HG02798 (cell line): ENCODE results near the gene TMEM40.
"Not testable (repeated sequence)": the region's sequence is repeated elsewhere in the genome, so short reads cannot be mapped to it uniquely, and the experiment has no call there.

Source experiments
- ATAC-seq: cut with Tn5 transposase; IDR thresholded peaks from one replicate; pipeline ENCODE4 v1.9.1; 2021; ENCODE audit warnings: mild to moderate bottlenecking; ENCODE audit not compliant: unreplicated experiment, poor library complexity

TMEM40 gene, protein sequence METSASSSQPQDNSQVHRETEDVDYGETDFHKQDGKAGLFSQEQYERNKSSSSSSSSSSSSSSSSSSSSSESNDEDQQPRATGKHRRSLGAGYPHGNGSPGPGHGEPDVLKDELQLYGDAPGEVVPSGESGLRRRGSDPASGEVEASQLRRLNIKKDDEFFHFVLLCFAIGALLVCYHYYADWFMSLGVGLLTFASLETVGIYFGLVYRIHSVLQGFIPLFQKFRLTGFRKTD

DNA sequence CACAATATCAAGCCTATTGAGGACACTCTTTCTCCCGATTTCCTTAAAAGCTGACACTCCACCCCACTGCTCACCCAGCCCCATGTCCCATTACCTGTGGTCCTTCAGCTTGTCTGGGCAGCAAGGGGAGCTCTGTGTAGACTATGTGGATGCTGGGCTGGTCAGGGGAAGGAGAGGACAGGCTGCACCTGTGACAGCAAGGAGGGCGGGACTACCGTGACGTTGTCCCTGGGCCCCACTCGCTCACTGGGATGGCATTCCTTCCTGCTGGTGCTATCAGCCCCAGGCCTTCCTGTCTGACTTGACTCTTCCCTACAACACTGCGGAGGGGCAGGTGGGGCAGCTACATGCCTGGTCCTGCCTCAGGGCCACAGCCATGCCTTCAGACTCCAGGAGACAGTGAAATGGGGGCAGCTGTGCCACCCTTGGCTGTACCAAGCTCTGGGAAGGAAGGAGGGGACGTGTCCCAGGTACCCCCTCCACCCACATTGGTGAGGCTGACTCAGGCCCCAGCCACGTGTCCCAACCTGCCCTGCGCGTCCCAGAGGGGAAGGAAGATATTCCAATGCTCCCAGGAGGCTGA, at the start of gene TMEM40:
Gene TMEM40 (minus strand): TSS at position 163 of the 583 bp plus-strand sequence. CDS start 9,427 bp downstream, outside the sequence.
- ATAC-seq, result no peak

DNA sequence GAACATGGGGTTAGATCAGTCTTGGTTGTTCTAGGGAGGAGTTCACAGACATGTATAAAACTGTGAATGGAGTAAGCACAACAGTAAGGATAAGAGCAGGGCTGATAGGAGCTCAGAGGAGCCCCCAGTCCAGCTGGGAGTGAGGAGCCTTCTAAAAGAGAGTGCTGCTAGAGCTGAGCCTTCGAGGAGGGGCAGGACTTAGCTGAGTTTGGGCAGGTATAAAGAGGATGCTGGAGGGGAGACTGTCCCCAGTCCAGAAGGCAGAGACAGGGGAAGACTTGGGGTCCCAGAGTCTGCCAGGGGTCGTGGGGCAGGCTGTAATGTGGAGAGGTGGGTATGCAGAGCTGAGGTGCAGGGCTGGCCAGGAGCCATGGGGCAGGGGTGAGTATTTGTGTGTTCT, 49.5 kb upstream of the TMEM40 start:
- no peak for ATAC-seq

DNA sequence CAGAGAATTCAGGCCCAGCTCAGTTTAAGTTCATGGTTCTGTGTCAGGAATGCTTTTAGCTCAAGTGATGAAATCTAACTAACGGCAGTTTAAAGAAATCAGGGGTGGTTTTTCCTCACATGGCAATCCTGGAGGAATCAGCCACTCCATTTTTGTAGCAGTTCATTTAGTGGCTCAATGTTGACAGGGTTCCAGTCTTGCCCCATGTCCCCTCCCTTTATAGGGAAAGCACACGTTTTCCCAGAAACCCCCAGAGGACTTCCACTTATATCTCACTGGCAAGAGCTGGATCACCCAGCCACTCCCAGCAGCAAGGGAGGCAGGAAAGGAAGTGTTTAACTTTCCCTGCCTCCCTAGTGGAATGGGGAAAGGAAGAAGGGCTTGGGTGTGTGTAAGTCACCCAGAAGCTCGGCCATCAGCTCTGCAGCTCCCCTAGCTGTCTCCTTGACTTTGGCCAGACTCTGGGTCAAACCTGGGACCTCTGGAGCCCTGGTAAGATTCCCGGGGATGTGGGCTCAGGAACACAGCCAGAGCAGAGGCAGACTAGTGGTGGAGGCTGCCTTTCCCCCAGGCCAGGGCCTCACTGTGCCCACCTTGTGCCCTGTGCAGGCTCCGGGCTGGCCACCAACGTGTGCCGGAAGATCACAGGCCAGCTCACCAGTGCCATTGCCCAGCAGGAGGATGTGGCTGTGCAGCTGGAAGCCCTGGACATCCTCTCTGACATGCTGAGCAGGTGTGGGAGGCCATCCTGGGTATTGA, 48.7 kb upstream of the TMEM40 start:
- no peak for ATAC-seq

- ATAC-seq, result no peak
Observed at GRCh38 chr3:12807066-12807465, 48.0 kb upstream of the TMEM40 start.

DNA sequence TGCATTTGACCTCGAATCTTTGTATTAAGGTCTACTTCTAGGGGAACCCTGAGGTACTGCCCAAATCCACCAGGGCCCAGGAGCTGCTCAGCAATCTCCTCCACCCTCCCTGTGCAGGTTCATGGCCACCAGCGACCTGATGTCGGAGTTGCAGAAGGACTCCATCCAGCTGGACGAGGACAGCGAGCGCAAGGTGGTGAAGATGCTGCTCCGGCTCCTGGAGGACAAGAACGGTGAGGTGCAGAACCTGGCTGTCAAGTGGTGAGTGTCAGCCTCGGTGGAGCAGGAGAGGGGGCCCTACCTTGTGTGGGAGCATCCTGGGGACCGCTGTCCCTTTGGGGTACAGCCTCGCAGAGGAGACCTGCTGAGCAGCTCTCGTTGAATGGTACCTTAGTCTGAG, 44.3 kb upstream of the TMEM40 start:
- ATAC-seq, result no peak

DNA sequence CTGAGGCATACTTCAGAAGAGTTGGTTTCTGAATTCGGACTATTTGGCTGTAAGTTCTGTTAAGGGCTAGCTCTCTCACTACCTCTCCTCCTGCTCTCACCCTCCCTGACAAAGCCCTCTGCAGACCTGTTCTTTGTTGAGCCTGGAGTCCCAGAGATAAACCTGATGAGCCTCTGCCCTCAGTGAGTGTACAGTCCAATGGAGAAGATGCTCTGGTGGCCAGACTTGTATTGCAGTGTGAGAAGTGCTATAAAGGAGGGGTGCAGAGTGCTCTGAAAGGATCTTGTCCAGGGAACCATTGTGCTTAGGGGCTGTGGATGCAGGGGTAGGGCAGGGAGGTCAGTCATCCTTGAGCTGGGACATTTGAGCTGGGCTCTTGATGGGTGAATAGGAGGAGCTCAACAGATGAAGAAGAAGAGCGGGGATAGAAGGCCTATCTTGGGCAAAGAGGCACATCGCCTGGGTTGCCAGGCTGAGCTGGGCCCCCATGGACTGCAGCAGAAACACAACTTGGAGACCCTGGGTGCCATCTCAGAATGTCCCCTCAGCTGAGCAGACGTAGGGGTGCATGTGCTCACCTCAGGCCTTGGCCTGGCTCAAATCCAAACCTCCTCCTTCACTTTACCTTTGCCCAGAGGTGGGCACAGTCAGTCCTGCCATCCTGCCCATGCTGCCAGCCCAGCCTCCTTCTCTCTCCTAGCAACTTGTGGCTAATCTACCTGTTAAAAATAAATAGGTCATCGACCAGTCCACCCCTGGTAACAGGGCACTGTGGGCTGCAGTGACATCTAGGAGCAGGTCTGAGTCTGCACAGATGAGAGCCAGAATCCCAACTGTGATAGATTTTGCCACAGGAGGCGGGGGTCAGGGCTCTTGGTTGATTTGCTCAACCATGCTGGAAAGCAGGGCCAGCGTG, 40.7 kb upstream of the TMEM40 start:
- no peak for ATAC-seq

- ATAC-seq, result no peak
Observed at GRCh38 chr3:12798559-12799179, 39.6 kb upstream of the TMEM40 start.

DNA sequence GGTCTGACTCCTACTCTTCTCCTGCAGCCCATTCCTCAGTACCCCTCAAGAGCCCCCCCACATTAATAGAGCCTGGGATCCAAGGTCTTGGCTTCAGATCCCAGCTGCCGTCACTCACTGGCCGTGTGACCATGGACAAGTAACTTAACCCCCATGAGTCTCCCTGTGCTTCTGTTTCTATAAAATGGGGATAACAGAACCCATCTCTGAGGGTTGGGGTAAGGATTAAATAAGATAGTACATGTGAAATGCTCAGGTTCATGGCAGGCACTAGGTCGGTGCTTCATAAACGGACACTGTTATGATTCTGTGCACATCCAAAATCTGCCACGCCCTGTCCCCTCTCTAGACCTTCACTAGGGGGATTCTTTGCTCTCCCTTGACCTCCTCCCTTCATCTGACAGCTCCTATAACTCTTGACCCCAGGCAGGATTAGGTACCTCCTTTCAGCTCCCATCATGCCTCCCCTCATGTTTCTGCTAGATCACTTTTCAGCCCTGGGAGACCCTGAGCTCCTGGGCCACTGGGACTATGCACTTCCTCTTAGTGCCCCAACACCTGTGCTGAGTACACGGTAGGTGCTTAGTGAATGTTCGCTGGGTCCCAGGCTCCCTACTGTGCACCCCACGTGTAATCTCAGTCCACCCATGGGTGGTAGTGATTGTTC, 39.0 kb upstream of the TMEM40 start:
- no peak for ATAC-seq

GRCh38 chr3:12797124-12797891, 38.2 kb upstream of the TMEM40 start:
- no peak for ATAC-seq

DNA sequence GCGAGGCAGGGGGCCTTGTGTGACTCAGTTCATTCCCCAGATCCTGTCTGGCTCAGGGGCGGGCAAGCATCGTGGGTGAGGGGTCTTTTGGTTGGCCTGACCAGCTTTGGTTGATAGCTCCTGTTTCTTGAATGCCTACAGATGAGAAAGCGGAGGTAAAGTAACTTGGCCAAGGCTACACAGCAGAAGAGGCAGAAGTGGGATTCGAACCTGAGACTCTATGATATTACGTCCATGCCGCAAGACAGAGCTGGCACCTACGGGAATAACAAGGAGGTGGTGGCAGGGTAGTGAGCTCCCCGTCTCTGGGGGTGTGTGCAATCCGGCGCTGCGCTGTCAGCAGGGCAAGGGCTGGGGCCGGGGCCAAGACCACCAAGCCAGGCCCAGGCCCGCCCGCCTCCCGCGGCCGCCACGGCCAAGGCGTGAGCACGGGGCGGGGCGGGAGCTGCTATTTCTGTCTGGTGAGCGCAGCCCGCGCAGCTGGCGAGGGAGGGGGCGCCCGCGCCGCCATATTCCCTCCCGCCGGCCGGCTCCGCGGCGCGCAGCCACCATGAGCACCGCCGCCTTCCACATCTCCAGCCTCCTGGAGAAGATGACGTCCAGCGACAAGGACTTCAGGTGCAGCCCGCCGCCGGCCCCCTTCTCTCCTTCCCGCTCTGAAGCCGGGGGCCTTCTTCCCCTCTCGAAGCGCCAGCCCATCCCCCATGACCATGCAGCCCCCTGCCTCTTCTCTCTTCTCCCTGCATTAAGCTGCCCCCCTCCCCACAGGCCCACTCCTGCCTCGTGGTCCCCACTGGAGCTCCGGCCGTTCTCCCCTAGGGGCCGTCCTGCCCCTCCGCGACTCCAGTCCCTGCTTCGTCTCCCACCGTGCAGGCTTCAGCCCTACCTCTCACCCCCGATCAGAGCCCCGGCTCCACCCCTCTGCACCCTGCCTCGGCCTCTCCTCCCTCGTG, 37.4 kb upstream of the TMEM40 start, which contains the start of gene CAND2:
Gene CAND2 (plus strand): TSS at position 510 of the 953 bp plus-strand sequence. CDS start 41 bp downstream, at position 551.
- ATAC-seq, result no peak

DNA sequence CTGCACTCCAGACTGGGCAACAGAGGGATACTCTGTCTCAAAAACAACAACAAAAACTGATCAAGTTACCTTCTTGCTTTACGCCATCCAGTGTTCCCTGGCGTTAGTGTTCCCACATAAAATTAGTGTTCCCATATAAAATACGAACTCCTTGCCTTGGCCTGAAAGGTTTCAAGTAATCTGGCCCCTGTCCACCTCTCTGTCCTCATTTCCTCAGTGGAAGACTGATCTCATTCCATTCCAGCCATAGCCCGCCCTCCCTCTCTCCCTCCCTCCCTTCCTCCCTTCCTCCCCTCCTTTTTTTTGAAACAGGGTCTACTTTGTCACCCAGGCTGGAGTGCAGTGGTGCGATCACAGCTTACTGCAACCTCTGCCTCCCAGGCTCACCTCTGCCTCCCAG, 34.6 kb upstream of the TMEM40 start:
- no peak for ATAC-seq

DNA sequence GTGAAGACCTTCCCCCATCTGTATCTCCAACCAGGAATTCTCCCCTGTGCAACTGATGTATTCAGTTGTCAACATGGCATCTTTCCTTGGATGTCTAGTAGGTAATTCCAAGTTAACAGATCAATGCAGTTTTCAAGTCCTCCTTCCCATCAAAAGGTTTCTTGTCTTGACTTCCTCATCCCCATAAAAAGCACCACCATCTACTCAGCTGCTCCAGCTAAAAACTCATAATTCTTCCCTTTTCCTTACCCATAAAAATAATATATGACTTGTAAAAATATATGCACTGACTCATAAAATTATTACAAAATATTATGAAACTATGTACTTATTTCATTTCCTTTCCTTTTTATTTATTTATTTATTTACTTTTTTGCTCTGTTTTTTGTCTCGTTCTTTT, 32.4 kb upstream of the TMEM40 start:
- no peak for ATAC-seq

- not testable (repeated sequence) for ATAC-seq
Observed at GRCh38 chr3:12787967-12788690, 29.1 kb upstream of the TMEM40 start.

DNA sequence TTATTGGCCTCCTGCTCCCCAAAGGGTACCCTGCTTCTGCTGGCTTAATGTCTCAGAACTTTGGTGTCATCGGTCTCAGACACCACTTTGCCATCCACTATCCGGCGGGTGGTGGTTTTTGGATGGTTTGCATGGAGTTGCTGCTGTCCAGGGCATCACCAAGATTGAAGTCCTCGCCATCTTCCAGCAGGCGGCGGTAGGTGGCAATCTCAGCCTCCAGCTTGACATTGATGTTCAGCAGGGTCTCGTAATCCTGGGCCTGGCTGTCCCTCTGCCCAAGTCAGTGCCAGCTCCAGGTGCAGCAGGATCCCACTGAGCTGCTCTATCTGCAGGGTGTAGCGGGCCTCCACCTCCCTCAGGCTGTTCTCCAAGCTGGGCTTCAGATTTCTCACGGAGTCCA, 28.3 kb upstream of the TMEM40 start:
- ATAC-seq, result not testable (repeated sequence)

DNA sequence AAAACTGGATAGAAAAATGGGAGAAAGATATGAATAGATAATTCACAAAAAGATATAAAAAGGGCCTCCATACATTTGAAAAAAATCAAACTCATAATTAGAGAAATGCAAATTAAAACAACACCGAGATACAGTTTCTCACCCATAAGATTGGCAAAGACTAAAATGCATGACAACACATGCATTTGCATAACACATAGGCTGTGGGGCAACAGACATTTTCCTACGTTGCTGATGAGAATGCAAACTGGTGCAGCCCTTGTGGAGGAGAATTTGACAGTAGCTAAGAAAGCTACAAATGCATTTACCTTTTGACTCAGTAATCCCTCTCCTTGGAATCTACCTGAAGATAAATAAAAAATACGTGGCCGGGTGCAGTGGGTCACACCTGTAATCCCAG, 26.0 kb upstream of the TMEM40 start:
- ATAC-seq, result no peak

- ATAC-seq, result no peak
Observed at GRCh38 chr3:12782172-12782815, 23.2 kb upstream of the TMEM40 start.
